T-helper 1 cell (primary cell): ENCODE results near the gene PRR35.
A peak's percentile ranks its signal among the peaks of the same experiment; 100 is the strongest.

Experiments
- DNase-seq, 5 donors: peaks; one replicate each; pipeline ENCODE4 v3.0.0-alpha.2; 2012 to 2020

The PRR35 gene

GRCh38 chr16:565419-566330, 5.5 kb downstream of the PRR35 start:
- DNase-seq: no peak

GRCh38 chr16:566475-567372, 6.5 kb downstream of the PRR35 start, which contains the start of gene NHLRC4:
NHLRC4 (plus strand) TSS chr16:567005; CDS start chr16:568048, 1,043 bp downstream.
- peak in 4 of 5 donors; percentile 29 to 65 (median 38) for DNase-seq

GRCh38 chr16:567373-568256, 7.4 kb downstream of the PRR35 start:
- no peak for DNase-seq

DNA sequence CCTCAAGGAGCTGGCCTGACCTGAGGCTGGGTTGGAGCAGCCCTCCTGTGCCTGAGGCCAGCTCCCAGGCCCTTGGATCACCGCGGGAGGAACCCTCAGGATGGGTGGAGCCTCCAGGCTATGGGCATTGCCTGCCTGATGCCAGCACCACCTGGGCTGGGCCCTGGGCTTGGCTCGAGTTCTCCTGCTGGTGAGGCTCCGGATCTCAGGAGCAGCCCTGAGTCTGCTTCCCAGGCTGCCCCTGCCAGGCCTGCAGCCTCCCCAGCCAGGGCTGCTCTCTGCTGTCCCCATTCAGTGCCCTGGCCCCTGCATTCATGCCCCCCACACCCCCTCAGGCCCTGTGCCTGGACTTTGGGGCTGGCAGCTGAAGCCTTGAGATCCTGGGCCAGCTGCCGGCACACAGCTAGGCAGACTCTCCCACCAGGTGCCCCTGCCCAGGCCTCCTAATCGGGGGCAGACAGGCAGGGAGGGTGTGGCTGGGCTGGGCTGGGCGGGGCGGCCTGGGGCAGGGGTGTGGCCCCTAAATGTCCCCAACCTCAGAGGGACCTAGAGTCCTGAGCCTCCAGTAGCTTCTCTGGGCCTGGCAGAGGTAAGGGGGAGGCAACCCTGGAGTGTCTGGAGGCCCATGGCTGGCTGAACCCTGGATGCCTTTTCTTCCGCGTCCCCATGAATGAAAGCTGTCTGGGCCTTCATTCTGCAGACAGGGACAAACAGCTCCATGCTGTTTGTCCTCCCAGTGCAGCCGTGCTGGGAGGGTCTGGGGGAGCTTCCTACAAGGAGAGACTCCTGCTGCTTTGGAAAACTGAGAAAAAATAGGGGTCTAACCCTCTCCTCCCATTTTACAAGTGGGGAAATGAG, 8.4 kb downstream of the PRR35 start:
- no peak for DNase-seq

DNA sequence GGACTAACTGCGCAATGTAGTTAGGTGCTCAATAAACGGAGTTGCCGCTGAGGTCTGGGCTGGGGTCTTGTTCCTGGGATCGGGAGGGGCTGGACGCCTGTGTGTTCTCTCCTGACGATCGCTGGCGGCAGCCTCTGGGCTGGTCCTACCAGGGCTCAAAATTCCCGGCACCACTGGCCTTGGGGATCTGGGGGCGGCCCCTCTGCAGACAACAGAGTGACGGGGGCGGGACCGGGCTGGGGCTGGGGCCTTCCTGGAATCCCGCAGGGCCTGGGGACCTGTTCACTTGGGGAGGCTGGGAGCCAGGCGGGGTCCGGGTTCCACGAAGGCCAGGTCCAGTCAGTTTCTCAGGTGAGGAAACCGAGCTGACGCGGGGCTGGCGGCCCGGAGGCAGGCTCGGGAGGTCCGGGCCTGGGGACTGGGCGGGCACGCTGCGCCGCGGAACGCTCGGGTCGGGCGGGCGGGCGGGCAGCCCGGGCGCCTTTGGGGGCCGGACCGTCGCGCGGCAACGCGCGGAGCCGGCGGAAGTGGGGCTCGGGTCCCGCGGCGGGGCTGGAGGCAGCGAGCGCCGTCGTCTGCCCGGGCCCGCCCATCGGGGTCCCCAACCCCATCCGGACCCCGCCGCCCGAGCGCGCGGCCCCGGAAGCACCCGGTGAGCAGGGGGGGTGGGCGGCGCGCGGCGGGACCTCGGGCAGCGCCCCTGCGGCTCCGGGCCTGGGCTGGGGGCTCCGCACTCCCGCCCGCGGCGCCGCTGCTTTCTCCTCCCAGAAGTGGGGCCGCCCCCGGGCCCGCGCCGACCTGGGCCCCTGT, 9.5 kb downstream of the PRR35 start, which contains the start of gene PIGQ:
Gene PIGQ (plus strand): TSS at position 524 of the 810 bp plus-strand sequence. CDS start 4,107 bp downstream, outside the sequence.
- DNase-seq: peak; percentile 44 to 72 (median 50)

GRCh38 chr16:572865-573650, 12.9 kb downstream of the PRR35 start:
- no peak for DNase-seq

- DNase-seq: no peak
These were observed 14.0 kb downstream of the PRR35 start for GRCh38 chr16:574021-574760.

DNA sequence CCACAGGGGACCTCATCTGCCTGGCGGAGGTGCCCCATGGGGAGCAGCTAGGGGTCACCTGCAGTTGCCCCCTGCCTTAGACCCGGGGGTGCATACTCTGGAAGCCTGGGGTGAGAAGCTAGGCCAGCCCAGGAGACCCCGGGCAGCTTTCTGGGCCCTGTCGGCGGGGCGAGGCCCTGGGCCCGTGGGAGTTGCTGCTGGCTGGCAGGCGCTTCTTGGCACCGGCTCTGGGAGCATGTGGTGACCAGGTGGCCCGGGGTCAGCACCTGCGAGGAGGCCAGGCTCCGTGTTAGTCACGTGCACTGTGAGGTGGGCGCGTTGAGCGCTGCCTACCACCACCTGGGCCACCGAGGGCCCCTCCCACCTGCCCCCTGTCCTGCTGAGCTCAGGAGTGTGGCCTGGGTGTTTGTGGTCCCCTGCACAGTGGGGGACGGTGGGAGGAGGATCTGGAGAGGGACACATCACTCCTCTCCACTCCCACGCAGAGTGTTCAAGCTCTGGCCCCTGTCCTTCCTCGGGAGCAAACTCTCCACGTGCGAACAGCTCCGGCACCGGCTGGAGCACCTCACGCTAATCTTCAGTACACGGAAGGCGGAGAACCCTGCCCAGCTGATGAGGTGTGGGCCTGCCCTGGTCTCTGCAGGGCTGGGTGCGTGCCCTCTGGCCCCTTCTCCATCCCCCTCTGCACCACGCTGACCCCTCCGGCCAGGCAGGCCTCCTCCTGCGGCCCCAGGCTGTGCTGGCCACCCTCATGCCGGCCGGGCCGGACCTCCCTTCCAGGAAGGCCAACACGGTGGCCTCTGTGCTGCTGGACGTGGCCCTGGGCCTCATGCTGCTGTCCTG, 15.4 kb downstream of the PRR35 start:
- DNase-seq: no peak

DNA sequence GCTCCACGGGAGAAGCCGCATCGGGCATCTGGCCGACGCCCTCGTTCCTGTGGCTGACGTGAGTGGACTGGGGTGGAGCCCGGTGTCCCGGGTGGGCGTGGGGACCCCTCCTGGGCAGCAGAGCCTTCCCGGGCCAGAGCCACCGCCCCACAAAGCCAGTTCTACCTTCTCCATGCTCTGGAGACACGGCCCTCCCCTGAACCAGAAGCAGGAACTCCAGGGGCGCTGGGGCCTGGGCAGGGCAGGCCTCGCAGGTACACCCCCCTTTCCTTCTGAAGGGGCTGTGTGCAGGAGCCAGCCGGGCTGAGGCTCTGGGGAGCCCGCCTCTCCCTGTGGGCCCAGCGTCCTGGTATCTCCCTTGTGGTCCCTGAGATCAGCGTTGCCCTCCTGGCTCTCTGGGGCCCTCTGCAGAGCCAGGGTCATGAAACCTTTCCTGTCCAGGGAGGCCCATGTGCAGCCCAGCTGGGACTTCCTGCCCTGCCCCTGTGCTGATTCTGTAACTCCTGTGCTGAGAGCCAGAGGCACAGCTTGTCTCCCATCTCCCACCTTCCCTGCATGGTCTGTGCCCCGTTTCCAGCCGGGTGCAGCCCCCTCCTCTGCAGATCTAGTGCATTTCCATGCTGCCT, 16.1 kb downstream of the PRR35 start:
- no peak for DNase-seq

DNA sequence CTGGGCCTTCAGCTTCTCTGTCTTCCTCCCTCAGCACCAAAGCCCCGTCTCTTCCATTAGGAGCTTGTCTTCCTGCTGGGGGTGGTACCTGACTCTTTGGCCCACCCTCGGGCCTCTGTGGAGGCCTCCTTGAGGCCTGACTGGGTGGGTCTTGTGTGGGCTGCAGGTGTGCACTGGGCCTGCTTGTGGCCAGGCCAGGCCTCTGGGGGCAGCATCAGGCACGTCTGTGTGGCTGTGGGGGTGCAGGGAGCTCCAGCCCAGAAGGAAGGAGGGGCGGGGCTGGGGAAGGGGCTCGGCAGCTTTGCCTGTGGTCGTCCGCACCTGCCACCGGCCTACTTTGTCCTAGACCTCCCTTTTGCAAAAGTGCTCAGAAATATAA, 16.6 kb downstream of the PRR35 start:
- no peak for DNase-seq

DNA sequence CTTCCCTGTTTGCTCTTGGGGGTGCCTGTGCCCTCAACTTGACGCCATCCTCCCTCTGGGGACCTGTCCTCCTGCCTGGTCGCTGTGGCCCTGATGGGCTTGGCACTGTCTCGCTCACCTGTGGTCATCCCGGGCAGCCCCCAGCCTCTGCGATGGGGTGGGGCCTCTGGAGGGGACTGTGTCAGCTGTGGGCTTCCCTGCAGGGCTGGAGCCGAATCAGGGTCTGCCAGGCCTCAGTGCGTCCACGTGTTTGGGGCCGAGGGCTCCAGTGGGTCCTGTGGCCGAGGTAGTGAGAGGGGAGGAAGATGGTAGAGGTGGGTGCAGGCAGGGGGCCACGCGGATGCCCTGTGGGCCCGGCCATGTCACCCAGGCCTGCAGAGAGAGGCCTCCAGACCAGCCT, 17.6 kb downstream of the PRR35 start:
- DNase-seq: no peak

DNA sequence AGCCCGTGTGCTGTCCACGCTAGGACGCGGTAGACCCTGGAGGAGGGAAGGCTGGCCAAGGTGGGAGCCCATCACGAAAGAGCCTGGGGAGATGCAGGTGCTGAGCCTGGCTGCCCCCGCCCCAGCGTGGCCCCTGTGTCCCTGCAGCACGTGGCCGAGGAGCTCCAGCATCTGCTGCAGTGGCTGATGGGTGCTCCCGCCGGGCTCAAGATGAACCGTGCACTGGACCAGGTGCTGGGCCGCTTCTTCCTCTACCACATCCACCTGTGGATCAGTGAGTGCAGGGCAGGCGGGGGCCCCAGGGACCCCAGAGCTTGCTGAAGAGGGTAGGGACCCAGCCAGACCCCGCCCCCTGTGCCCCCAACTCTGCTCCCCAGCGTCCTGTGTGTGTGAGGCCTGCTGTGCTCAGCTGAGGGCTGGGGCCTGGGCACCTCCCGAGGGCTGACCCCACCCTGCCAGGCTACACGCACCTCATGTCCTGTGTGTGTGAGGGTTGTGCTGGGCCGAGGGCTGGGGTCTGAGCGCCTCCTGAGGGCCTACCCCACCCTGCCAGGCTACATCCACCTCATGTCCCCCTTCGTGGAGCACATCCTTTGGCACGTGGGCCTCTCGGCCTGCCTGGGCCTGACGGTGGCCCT, 18.2 kb downstream of the PRR35 start:
- no peak for DNase-seq

- DNase-seq: peak in 4 of 5 donors; percentile 45 to 66 (median 54)
These were observed 18.7 kb downstream of the PRR35 start for GRCh38 chr16:578870-579405.

DNA sequence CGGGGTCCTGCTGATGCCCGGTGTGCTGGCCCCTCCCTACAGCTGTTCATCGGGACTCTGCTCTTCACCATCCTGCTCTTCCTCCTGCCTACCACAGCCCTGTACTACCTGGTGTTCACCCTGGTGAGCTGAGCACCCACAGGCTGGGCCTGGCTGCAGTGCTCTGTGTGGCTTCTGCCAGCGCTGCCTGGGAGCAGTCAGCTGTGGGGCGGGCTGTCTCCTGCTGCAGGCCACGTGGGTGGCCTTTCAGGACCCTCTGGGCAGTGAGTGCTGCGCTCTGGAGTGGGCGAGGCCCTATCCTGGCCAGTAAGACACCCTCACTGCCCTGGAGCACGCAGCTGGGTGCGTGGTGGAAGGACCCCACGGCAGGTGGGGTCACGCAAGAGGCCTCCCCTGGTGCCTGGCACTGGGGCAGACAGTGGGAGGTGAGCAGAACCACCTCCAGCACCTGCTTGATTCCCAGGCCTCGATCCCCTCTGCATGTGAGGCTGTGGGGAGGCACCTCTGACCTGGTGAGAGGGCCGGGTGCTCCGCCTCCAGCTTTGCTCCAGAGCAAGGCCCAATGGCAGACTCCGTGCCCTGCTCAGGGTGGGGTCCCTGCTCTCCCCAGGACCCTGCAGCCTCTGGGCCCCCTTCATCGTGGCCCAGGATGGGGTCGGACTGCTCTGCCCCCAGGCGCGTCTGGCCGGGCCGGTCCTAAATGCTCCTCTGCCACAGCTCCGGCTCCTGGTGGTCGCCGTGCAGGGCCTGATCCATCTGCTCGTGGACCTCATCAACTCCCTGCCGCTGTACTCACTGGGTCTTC, 20.1 kb downstream of the PRR35 start:
- no peak for DNase-seq

DNA sequence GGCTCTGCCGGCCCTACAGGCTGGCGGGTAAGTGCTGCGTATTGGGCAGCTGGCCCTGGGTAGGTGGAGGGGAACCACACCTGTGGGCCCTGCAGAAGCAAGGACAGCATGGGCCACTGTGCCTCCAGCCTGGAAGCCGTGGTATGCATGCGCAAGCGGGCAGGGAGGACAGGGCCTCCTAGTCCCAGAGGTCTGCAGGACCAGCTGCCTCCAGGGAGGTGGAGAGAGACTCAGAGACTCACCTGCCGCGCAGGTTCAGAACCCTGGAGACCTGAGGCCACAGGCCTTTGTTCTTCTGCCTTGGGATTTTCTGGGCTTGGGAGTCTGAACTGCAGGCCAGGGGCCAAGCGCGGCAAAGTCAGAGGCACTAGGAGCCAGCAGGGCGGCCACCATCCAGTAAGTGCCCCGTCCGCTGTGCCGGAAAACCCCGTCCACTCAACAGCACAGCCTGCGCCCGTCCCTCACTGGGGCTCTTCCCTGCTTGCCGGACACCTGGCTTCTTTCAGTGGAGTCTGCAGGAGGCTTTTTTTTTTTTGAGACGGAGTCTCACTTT, 20.8 kb downstream of the PRR35 start:
- DNase-seq: no peak
